NCI-H2227 (cell line): Measurements from ENCODE around the gene CFAP97D1.

ENCODE experiments used
- DNase-seq: peaks from one replicate; lab custom pipeline; 2025; ENCODE audit not compliant: unreplicated experiment; lab: John Stamatoyannopoulos, UW

Gene CFAP97D1

DNA sequence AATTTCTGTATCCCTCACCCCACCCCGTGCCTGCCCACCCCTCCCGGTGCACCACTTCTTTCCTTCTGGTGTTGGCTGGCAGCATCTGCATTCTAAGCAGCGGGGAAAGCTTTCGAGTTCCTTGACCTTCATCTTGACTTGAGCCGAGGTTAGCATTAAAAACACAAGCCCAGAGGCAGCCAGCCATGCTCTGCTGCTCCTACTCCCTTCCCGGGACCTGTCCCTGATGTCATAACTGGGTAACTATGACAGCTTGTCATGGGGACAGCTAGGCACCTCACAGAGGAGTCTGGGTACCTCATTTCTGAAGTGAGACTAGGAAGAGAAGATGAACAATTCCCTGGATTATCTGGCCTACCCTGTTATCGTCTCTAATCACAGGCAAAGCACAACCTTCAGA is at the start of gene CFAP97D1:
CFAP97D1 (plus strand) TSS at position 301 of the 400 bp plus-strand sequence; CDS start at position 329, 28 bp downstream.
- no peak for DNase-seq

DNA sequence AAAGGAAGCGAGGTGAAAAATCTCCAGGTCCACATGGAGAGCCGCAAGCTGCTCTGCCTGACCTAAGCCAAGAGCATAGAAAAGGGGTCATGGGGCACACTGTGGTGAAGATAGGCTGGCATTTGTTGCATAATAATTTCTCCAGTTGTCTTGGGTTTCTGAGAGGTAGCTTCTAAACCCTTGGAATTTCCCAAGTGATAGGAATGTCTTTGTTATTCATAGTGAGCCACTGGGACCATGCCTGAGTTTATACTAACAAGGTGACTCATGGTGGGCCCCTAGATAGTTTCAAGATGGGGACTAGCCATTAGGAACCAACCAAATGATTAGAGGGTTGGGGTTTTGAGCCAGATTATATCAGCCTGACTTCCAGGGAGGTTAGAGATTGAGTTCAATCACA is 47.3 kb upstream of the CFAP97D1 start:
- DNase-seq = no peak

DNA sequence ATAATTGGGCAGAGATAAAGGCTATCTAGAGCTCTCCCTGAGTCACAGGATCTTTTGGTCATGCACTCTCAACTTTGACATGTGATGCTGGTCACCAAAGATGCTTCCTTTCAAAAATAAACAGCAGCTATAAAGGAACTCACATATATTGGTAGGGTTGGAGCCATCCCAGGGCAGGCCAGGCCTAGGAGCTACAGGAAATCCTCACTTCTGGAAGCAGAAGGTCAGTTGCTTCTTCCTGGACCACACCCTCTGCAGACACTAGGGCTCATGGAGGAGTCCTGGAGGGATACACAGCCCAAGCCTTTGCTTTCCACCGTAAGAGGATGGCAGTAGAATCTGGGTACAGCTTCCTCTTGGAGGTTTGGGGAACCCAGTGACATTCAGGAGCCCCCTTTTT is 46.3 kb upstream of the CFAP97D1 start:
- DNase-seq = no peak

DNA sequence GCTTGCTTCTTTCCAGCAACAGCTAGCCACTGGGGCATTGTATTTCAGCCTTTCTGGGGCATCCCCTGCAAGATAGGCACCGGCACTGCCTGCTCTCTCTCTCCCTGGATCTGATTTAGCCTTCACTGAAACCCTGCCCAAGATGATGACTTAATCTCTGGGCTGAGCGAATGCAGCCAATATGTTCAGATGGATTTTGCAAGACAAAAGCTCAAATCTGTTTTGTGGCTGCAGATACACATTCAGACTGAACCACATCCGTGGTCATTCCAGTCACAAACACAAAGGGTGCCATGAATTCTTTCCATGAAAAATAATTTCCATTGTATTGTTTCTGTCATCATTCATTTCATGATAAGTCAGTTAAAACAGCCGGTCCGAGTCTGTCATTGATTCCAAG is 45.9 kb upstream of the CFAP97D1 start:
- DNase-seq = no peak

DNA sequence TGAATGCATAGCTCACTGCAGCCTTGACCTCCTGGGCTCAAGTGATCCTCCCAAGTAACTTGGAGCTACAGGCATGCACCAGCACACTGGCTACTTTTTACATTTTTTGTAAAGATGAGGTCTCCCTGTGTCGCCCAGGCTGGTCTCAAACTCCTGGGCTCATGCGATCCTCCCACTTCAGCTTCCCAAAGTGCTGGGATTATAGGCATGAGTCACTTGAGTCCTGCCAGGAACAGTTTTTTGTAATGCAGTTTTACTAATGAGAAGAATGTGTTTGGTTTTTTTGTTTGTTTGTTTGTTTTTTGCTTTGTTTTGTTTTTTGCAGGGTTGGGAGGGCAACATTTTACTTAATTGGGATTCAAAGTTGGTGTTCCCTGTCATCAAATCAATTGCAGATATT is 43.8 kb upstream of the CFAP97D1 start:
- no peak for DNase-seq

DNA sequence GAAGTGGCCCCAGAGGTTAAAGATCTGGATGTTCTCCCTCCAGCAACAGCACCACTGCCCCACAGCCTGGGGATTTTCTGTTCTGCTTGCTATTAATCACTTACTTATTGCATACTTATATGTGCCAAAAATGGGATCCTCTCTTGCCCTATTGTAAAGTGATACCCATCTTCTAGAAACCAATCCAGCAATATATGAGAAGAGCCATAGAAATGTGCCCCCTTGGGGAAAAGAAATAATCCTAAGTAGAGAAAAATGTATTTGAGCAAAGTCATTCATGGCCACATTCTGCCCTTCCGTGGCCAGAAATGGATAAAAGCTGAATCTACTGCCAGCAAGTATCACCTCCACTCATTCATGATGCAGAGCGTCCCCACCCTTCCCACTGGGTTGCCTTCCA is 42.5 kb upstream of the CFAP97D1 start:
- no peak for DNase-seq

DNA sequence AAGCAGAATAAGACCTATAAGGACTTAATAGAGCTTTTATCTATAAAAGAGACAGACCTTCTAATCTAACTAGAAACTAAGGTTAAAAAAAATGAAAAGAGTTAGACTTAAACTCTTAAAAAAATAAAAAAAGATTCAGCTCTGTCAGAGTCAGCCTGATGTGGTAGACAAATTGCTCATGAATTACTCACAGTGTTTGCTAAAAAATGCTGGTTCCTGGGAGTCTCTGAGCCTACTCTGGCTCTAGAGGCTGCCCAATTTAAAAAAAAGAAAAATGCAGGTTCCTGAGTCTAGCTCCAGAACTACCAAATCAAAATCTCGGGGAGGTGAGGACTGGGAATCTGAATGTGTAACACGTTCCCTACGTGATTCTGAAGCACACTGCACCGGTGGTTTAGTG is 39.7 kb upstream of the CFAP97D1 start:
- no peak for DNase-seq

DNA sequence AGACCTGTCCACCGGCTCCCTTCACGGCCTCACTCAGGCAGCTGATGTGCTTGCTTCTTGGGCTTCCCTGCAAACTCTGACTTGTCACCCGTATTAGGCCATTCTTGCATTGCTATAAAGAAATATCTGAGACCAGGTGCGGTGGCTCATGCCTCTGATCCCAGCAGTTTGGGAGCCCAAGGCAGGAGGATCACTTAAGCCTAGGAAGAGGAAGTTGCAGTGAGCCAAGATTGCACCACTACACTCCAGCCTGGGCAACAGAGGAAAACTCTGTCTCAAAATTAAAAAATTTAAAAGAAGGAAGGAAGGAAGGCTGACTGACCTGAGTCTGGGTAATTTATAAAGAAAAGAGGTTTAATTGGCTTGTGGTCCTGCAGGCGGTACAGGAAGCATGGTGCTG is 38.6 kb upstream of the CFAP97D1 start:
- no peak for DNase-seq

DNA sequence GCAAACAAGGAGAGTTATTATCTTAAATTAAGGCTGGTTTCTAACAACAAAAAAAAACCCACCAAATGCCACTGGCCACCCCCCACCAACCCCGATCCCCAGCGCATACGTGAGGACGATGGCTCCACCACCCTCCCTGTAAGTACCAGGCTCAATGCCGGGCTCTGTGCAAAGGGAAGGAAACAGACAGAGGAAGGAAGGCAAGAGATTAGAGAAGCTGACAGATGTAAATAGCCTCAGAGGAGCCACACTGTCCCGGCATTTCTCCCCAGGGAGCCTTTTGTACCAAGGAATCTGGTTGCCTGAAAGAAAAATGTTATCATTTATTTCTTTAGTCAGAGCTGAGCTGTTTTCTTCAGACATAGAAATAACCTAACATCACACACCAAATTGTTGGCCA is 34.7 kb upstream of the CFAP97D1 start:
- peak; percentile 16 for DNase-seq

DNA sequence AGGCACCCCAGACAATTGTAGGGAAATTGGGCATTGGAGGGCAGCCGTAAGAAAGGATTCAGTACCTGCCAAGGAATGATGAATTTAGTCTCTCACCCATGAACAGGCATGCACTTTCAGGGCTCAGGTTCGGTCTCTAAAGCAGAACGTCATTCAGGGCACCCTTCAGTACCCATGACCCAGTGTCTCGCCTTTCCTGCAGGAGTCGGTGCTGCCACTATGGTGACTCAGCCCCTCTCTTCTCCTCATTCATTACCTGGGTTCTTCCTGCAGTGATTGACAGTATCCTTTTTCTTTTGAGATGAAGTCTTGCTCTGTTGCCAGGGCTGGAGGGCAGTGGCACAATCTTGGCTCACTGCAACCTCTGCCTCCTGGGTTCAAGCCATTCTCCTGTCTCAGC is 30.1 kb upstream of the CFAP97D1 start:
- DNase-seq = no peak

DNA sequence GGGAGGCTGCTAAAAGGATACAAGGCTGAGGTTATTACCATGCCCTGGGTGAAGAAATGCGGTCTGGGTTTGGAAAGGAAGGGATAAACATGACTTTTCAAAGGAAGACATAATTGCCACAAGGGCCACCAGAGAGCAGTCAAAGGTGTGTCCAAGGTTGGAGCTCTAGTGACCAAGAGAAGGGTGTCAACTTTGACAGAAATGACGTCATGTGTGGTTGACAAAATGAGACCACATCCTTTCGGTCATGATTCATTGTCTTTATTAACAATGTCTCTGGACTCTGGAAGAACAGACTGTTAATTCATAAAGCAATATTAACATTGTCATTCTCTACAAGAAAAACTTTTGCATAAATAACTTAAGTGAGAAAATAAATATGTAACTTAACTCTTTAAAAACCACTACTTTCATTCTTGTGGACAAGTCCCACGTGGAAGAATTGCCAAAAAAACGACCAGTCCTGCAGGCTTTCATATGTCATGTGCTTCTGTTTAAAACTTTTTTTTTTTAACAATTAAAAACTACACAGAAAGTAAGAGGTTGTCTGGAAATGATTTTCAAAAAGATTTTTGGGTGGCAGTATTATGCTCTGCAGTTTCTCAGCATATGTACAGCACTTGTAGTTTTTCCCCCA is 26.6 kb upstream of the CFAP97D1 start:
- no peak for DNase-seq

DNA sequence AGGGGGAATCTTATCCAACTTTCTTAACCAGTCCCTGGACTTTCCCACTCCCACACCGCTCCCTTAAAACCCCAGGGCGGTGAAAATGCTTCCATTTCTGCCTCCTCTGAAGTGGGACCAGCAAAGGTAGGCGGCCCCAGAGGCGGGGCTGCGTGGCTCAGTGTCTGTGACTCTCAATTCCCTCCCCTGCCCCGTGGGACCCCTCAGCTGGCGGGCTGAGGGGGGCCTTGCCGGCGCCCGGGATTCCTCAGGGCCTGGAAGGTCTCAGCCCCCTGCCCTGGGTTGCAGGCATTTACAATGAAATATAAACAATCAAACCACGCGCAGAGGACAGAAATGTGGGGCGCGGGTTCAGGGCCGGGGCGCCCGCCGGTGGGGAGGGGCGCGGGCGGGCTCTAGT is 25.3 kb upstream of the CFAP97D1 start:
- DNase-seq = no peak

DNA sequence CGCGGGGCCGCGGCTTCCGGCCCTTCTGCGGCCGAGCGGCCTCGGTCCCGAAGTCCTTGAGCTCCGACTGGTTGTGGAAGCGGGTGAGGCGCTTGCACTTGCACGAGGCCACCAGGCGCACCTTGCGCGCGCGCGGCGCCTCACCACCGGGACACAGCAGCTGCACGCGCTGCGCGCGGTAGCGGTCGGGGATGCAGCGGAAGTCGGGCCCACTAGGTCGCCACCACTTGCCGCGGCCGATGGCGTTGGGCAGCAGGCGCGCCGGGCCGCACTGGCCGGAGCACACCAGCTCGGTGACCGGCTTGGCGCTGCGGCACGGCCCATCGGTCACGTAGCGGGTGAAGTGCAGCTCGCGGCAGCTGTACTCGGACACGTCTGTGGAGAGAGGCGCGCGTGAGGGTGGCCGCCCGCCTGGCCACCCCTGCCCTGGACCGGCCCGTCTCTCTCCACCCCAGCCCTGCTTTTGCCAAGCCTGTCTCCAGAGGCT is 24.8 kb upstream of the CFAP97D1 start:
- peak; percentile 38 for DNase-seq

DNA sequence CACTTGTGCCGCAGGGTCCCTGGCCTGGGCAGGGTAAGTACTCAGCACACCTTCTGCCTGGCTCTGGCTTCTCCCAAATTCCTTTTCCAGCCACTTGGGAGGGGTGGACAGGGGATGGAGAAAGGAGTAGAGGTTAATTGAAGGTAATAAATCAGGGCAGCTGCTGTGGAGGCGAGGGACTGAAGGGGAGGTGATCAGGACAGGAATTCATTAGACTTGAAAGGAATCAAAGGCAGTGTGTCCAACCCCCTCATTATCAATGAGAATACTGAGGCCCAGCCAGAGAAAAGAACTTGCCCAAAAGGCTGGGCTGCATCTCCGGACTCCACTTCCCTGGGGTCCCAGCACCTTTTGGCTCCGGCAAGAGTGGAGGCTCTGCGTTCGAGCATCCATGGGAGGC is 24.0 kb upstream of the CFAP97D1 start:
- DNase-seq = no peak

DNA sequence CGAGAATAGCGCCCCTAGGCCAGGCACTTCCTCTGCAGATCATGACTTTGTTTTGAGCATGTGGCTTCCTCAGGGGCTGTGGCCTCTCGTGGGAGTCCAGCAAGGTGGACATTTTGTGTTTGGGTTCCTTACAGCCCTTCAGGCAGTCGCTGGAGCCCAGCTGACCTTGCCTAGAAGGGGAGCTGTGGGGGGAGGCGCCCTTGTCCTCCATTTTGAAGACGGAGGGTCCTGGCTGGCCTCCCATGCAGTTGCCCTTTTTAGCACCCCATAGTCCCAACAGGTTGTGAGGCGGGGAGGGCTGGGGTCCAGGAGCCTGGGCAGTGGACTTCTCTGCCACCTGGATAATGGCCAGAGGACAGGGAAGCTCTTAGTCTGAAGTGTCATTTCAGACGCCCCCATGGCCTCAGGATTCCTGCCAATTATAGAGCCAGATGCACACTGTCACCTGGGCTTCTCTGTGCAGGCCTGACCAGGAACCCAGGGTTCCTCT is 23.0 kb upstream of the CFAP97D1 start:
- no peak for DNase-seq

DNA sequence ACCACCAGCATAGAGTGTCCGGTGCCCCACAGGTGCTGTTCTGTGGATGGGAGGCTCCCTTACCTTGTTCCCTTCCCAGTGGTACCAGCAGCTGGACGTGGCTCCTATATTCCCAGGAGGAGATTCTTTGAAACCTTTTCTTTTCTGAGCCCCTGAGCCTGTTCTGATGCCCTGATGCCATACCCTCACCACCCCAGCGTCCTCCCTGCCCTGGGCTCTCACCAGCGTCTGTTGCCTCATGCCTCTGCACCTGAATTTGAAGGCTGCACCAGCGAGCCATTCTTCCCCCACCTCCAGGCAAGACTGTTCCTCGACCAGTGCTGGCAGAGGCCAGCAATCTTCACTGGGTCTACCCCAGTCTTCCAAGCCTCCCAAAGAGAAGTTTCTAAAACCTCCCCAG is 22.1 kb upstream of the CFAP97D1 start:
- DNase-seq = no peak

DNA sequence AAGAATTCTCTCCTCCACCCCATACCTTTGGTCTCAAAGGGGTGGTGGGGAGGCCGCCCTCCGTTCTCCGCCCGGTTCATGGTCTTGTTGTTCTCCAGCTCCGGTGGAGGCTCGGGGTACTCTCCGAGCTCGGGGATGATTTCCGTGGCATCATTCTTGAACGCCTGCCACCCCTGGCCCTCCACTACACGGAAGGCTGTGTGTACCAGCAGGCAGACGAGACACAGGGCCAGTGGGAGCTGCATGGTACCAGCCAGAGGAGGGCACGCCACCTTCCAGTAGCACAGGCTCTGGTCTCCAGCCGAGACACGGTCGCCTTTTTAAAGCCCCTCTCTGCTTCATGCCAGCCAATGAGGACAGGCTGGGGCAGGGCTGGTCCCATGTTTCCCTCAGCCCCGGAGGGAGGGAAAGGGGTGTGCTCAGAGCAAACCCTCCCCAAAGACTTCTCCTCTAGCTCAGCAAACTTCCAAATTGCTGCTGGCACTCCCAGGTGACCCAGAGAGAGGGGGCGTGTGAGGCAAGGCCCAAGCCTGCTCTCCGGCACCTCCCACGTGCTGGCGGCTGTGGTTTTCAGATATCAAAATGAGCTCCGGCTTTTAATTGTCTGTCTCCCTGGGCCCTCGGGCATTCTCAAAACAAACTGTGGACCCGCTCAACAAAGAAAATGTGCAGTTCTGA is 21.6 kb upstream of the CFAP97D1 start, which contains the start of gene SOST:
SOST (minus strand) TSS at position 295 of the 678 bp plus-strand sequence; CDS start at position 245, 50 bp downstream.
- DNase-seq = no peak

DNA sequence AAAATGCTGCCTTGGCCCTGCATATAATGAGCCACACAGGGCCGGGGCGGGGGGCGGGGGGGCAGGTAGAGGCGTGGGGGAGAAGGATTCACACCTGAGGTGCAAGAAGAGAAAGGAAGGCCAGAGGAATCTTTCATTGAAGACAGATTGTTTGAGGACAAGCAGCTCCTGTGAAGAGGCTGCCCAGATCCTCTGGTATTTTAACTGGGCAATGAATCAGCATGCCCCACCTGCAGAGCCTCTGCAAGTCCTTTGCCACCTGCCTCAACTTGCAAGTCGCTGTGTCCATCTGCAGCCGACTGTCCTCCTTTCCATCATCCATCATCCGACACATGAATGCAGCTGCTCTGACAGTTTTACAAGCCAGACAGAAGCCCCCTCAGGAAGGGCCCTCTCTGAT is 20.4 kb upstream of the CFAP97D1 start:
- DNase-seq = no peak

DNA sequence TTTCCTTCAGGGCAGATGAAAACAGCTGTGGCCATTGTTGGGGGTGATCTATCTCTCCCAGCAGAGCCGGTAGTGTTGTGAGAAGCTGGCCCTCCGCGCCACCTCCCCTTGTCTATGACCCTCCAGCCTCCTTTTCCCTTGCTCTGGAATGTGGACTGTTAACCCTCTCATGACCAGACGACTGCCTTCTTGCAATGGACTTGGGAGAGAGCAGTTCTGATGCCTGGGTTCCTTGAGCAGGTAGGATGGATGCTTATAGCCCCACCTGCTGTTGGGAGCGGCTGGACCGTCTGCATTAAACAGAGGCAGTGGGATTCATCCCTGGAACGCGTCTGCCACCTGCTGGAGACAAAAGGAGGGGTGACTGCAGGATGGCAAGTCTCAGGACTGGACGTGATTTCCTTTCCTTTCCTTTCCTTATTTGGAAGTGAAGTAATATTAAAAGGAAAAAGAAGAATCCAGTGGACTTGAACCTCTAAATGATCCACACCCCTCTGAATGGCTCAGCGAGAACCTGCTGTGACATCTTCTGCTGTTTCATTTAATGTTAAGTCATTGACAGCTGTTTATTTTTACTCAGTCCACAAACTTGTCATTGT is 19.9 kb upstream of the CFAP97D1 start:
- DNase-seq = peak; percentile 94

DNA sequence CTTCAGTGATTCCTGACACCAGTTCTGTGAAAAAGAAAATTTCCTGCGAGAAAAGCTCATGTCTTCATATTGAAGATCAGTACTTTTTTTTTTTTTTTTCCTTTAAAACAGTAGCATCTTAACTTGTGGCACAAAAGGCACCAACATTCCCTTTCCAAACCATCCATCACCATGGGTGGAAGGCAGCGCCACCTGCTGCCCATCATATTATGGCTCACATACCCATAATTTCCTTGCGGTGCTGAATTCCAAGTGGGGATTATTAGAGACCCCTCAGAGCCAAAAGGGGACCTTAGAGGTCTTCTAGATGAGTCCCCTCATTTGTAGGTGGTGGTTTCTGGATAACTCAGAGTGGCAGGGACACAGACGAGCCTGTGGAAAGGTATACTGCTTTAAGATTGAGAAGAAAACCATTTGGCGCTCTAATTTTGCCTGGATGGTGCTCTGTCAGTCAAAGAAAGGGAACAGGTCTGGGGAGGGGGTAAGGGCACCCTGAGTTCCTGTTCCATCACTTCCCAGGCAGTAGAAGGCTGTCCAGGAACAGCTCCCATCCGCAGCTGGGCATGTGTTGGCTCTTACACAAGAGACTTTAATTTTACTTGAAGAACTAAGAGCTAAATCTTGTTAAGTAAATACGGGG is 13.7 kb upstream of the CFAP97D1 start:
- DNase-seq = peak; percentile 82

DNA sequence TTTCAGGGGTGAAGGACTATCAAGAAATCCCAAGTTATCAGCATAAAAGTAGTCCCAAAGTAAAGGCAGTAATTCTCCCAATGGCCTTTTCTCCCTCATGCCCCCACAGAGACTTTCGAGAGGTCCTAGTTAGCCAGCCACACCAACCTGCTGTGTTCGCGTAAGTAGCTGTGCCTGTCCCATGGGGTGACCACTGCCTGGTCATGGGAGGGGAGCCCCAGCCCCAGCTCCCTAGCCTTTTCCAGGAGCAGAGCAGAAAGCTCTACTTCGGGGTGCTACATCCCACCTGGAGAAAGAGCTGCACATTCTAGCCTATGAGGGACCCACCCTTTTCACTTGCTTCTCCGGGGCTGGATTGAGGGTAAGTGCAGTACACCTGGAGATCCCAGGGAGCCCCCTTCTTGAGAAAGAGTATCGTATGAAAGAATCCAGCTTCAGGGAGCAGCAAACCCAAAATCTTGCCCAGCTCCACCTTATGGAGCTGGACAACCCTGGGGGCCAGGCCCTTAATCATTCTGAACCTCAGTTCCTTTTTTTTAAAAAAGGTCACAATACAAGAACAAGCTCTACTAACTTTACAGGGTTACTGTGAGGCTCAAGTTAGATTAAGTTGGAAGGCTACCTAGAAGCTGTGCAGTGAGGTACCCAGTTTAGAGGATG is 13.1 kb upstream of the CFAP97D1 start:
- DNase-seq = no peak
